GM12878 (cell line): ENCODE results near the gene HERC2. TPM values are rescaled to one million over a fixed set of nuclear protein-coding genes. Genes with fewer than 3 reads are reported as not detected.

Source experiments
- ATAC-seq: fragments of 200-7000 bp; cut with Tn5 transposase; 3 replicates; pipeline ENCODE4 v1.9.1; 2020; ENCODE audit warnings: mild to moderate bottlenecking, moderate library complexity
- BruUV-seq: library from RNA; stranded (reverse); fragments of 400-500 nt; replicated peaks from 2 replicates; lab custom pipeline; 2021; lab: Mats Ljungman, UMichigan
- CTCF ChIA-PET: fragments of 300-600 bp; sonication (Branson Sonifier 250); formaldehyde crosslinking; extraction: SDS; loops from one replicate; lab custom pipeline; 2021; ENCODE audit warnings: inconsistent platforms; lab: Yijun Ruan, JAX
- POLR2A ChIA-PET: fragments of 350-600 bp; formaldehyde crosslinking; extraction: SDS; loops from one replicate; lab custom pipeline; 2021; ENCODE audit warnings: inconsistent platforms; lab: Charles Lee
- RAD21 ChIA-PET: fragments of 300-600 bp; sonication (Branson Sonifier 250); formaldehyde crosslinking; loops from one replicate; lab custom pipeline; 2023; ENCODE audit warnings: antibody characterized with exemption; ENCODE audit not compliant: unreplicated experiment; lab: Charles Lee
- SMC1A ChIA-PET: fragments of 300-600 bp; sonication (Branson Sonifier 250); formaldehyde crosslinking; loops from one replicate; lab custom pipeline; 2023; ENCODE audit not compliant: unreplicated experiment, uncharacterized antibody; lab: Charles Lee
- DNase-seq: peaks from one replicate; pipeline ENCODE4 v3.0.0-alpha.2; 2011; ENCODE audit warnings: low read depth, low spot score
- FAIRE-seq: peaks from 3 replicates; lab custom pipeline; 2011; peaks lifted over from hg19 to GRCh38; lab: Jason Lieb, UNC
- H2AFZ ChIP-seq: 2 replicates; pipeline ENCODE4 v1.6.0; 2011; ENCODE audit warnings: low read depth, low read length, control low read depth; ENCODE audit not compliant: control insufficient read depth
- H3K27ac ChIP-seq: 2 replicates; pipeline ENCODE4 v1.5.1; 2011; ENCODE audit warnings: control low read depth; ENCODE audit not compliant: control insufficient read depth, insufficient read depth
- H3K27me3 ChIP-seq, 2 experiments: replicated peaks in 1 of 2; 2 replicates each; pipeline versions ENCODE4 v1.6.0 to v1.6.1; 2011; ENCODE audit warnings: low read length in 1 of 2; ENCODE audit not compliant: control insufficient read depth in 2 of 2, insufficient read depth in 2 of 2
- H3K36me3 ChIP-seq, 2 experiments: 2 replicates each; pipeline ENCODE4 v1.5.1; 2011; ENCODE audit warnings: low read length in 1 of 2; ENCODE audit not compliant: control insufficient read depth in 2 of 2, insufficient read depth in 2 of 2
- H3K4me1 ChIP-seq: 2 replicates; pipeline ENCODE4 v1.6.1; 2011; ENCODE audit warnings: mild to moderate bottlenecking, low read length, moderate library complexity, mixed read lengths; ENCODE audit not compliant: control insufficient read depth, insufficient read depth
- H3K4me2 ChIP-seq: 2 replicates; pipeline ENCODE4 v1.6.0; 2011; ENCODE audit warnings: control low read depth; ENCODE audit not compliant: control insufficient read depth, insufficient read depth
- H3K4me3 ChIP-seq: fragments of 200-600 bp; sonication (generic); 2 replicates; pipeline ENCODE4 v1.5.1; 2016
- H3K79me2 ChIP-seq: 2 replicates; pipeline ENCODE4 v1.6.0; 2011; ENCODE audit warnings: low read length; ENCODE audit not compliant: control insufficient read depth, insufficient read depth
- H3K9ac ChIP-seq: 2 replicates; pipeline ENCODE4 v1.8.0; 2011; ENCODE audit warnings: low read length, control low read depth, mixed read lengths; ENCODE audit not compliant: control insufficient read depth, insufficient read depth
- H3K9me3 ChIP-seq: replicated peaks from 3 replicates; pipeline ENCODE4 v1.5.1; 2011; ENCODE audit warnings: mild to moderate bottlenecking, low read length; ENCODE audit not compliant: control insufficient read depth, insufficient read depth
- H4K20me1 ChIP-seq: 2 replicates; pipeline ENCODE4 v1.6.0; 2011; ENCODE audit not compliant: control insufficient read depth, insufficient read depth
- ELK1 ChIP-seq: IDR thresholded peaks from 2 replicates; pipeline ENCODE4 v1.6.1; 2012; ENCODE audit warnings: low read depth, low read length, improper control_type of control experiment
- GATAD2B ChIP-seq: fragments of 450-650 bp; conservative IDR thresholded peaks from 2 replicates; pipeline ENCODE4 v1.6.1; 2017; ENCODE audit warnings: low read depth, mild to moderate bottlenecking, moderate library complexity
- HDAC2 ChIP-seq: fragments of 200-600 bp; sonication (generic); IDR thresholded peaks from 2 replicates; pipeline ENCODE4 v1.6.1; 2017
- LARP7 ChIP-seq: fragments of 450-650 bp; IDR thresholded peaks from 2 replicates; pipeline ENCODE4 v1.6.1; 2017; ENCODE audit warnings: mild to moderate bottlenecking
- SMC3 ChIP-seq: IDR thresholded peaks from 2 replicates; pipeline ENCODE4 v1.6.1; 2011; ENCODE audit warnings: low read length, improper control_type of control experiment, borderline replicate concordance
- SUPT20H ChIP-seq: IDR thresholded peaks from 2 replicates; pipeline ENCODE4 v1.6.1; 2011; ENCODE audit warnings: low read depth, mild to moderate bottlenecking, low read length, moderate library complexity, borderline replicate concordance; ENCODE audit not compliant: control insufficient read depth
- ZBED1 ChIP-seq: IDR thresholded peaks from 2 replicates; pipeline ENCODE4 v1.6.1; 2016; ENCODE audit warnings: borderline replicate concordance
- ZBTB40 ChIP-seq: fragments of 450-650 bp; IDR thresholded peaks from 2 replicates; pipeline ENCODE4 v1.6.1; 2016; ENCODE audit warnings: mild to moderate bottlenecking, moderate library complexity, borderline replicate concordance
- ZNF274 ChIP-seq: IDR thresholded peaks from one replicate; pipeline ENCODE4 v1.8.0; 2011; ENCODE audit not compliant: insufficient read length, insufficient read depth
- WGBS: methylation state at CpG from one replicate; pipeline ENCODE4 v1.1.6; 2016; ENCODE audit warnings: low lambda C conversion rate; ENCODE audit not compliant: insufficient replicate concordance, insufficient coverage; ENCODE audit errors: missing lambda C conversion rate; 5-methylcytosine and 5-hydroxymethylcytosine counted together
- in situ Hi-C: fragments of 300-500 bp; cut with MboI; formaldehyde crosslinking; loops from 9 replicates; pipeline ENCODE4 v1.14.3; 2018; ENCODE audit warnings: mixed read lengths
- intact Hi-C: fragments of 100-400 bp; cut with micrococcal nuclease; formaldehyde crosslinking; loops from one replicate; pipeline ENCODE4 v1.14.2; 2022; ENCODE audit not compliant: unreplicated experiment
- polyA plus RNA-seq, 11 experiments: library from polyadenylated mRNA; depleted of rRNA in 4 of 11; unstranded in 6 of 11; stranded (reverse) in 5 of 11; fragments of >200 nt; fragmentation: Nextera tagmentation in 4 of 11; fragmentation: Illumina TruSeq in 1 of 11; extraction: Ambion mirVana in 4 of 11; extraction: Trizol in 1 of 11; gene quantifications; 1 replicate in 1 of 11; 2 replicates in 10 of 11; pipeline versions ENCODE4 v1.2.1 to v1.2.3, GENCODE V29; 2011 to 2016; ENCODE audit warnings: inconsistent platforms in 2 of 11, missing spikeins in 2 of 11, low read depth in 1 of 11
- total RNA-seq, 4 experiments: library from RNA; depleted of rRNA in 3 of 4; stranded (reverse); fragments of >200 nt in 3 of 4; fragmentation: Illumina TruSeq in 1 of 4; extraction: Trizol in 1 of 4; gene quantifications; 2 replicates each; pipeline versions ENCODE4 v1.2.1 to v1.2.3, GENCODE V29; 2013 to 2021

The HERC2 gene
- total and polyA plus RNA-seq, 10 of the 15 experiments (the other 5 are each of a cell fraction or from before 2014, with no cell fraction given) = 6.1 to 39.0 (median 24.0) TPM

GRCh38 chr15:28117432-28117990 lies 204.5 kb downstream of the HERC2 start:
- Histone ChIP-seq H3K9me3 (no peaks in the 10 kb centered on the region), H3K4me1 (no peaks in the 10 kb centered on the region), H3K27me3 (no peaks in the 10 kb centered on the region), H2AFZ (no peak overlapping the region), H3K27ac (no peak overlapping the region), H3K79me2 (no peaks in the 10 kb centered on the region), H4K20me1 (no peaks in the 10 kb centered on the region), H3K36me3 (peaks cover 13 to 26% of the 10 kb centered on the region in 2 experiments), H3K9ac (no peak overlapping the region), H3K4me3 (no peak overlapping the region), H3K4me2 (no peak overlapping the region)
- DNase-seq (no peak), FAIRE-seq (no peak), ATAC-seq (no peak)
- ChIA-PET CTCF (no interaction called here), SMC1A (no interaction called here), RAD21 (no interaction called here), POLR2A (no interaction called here)
- in situ Hi-C loops (loop anchor here (5.0 kb wide), 1 partner anchor 35 kb away; no protein-coding TSS in a partner anchor), intact Hi-C loops (no loop called here)
- WGBS = 94% methylated on average over 12 of the region's 12 CpGs
- no TSS peak for BruUV-seq
- TF ChIP-seq ELK1 (no peak), SUPT20H (no peak), SMC3 (no peak)

- H3K4me1 ChIP-seq = no peaks in the 10 kb centered on the region
- POLR2A ChIA-PET = no interaction called here
- no TSS peak for BruUV-seq
- no peak for FAIRE-seq
- H3K4me3 ChIP-seq = no peak overlapping the region
- no peaks in the 10 kb centered on the region for H3K79me2 ChIP-seq
- no peaks in the 10 kb centered on the region for H3K27me3 ChIP-seq
- no peak overlapping the region for H2AFZ ChIP-seq
- intact Hi-C loops (no loop called here), in situ Hi-C loops (loop anchor here (5.0 kb wide), 1 partner anchor 34 kb away; no protein-coding TSS in a partner anchor)
- H3K9me3 ChIP-seq = no peaks in the 10 kb centered on the region
- 93% methylated on average over 42 of the region's 42 CpGs for WGBS
- RAD21 ChIA-PET = no interaction called here
- DNase-seq = no peak
- H4K20me1 ChIP-seq = no peaks in the 10 kb centered on the region
- no peak overlapping the region for H3K9ac ChIP-seq
- no peak for ATAC-seq
- SMC1A ChIA-PET = no interaction called here
- CTCF ChIA-PET = no interaction called here
- peaks cover 13 to 26% of the 10 kb centered on the region in 2 experiments for H3K36me3 ChIP-seq
- H3K4me2 ChIP-seq = no peak overlapping the region
- no peak overlapping the region for H3K27ac ChIP-seq
- no peak for TF ChIP-seq GATAD2B
- no peak for TF ChIP-seq LARP7
- TF ChIP-seq SMC3 = no peak
- TF ChIP-seq ZBTB40 = no peak
- TF ChIP-seq ZBED1 = no peak
- TF ChIP-seq HDAC2 = no peak
- TF ChIP-seq ZNF274 = no peak
These were observed 205.2 kb downstream of the HERC2 start for GRCh38 chr15:28116521-28117431.
